NCI-H2227 treated with DMSO at 0.1 percent for 48 hours (cell line): Measurements from ENCODE around the gene TMEM179.

Experiments used
- DNase-seq: peaks from one replicate; lab custom pipeline; 2025; lab: John Stamatoyannopoulos, UW

TMEM179 gene

GRCh38 chr14:104542871-104543830 is 61.4 kb downstream of the TMEM179 start:
- DNase-seq = no peak

- DNase-seq = no peak
These were observed 62.6 kb downstream of the TMEM179 start for GRCh38 chr14:104541905-104542465.
